Measurements from ENCODE around the gene MSH5.

GRCh38 chr6:31811645-31812044 is 71.8 kb downstream of the MSH5 start:
- TF ChIP-seq CTCF (IDR thresholded peaks at IDR 0.05; ENCODE audit: low read length) (no peak), EZH2 (IDR thresholded peaks at IDR 0.05; ENCODE audit: borderline replicate concordance, low read length) (no peak)

Data from OCI-LY1 (cell line).